ENCODE measurements around the gene EPHB1.

DNA sequence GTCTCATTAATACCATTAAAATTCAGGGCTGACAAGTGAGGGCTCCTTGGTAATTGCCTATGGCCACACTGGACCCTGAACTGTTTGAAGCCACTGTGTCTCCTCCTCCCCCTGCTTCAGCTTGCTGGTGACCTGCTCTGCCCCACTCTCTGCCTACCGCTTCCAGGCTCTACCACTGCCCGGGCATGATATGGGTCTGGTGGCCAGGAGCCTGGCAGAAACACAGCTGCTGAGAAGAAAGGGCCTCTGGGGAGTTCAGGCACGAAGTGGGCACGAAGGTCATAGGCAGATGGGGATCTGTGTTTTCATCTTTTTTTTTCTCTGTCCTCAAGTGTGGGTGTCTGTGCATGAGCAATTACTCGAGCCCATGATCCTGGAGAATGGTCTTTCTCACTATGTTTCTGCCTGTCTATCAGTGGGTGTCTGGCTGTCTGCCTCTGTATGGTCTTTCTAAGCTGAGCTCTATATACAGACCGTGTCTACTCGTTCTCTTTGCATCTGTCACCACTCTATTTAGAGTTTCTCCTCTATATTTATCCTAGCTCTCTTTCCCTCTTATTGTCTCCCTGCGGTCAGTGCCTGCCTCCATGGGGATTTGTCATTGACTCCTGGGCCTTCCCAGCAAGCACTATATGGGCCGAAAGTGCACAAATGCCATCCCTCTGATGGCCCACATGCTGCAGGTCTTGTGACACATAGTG, 42.1 kb upstream of the EPHB1 start:
- TF ChIP-seq GATA3 (IDR thresholded peaks at IDR 0.05; ENCODE audit: low read depth, low read length): no peak
- no peak for TF ChIP-seq GATA2 (IDR thresholded peaks at IDR 0.05; ENCODE audit: low read depth, low read length)

Measured in SH-SY5Y (cell line).